HG03039 (cell line): ENCODE results near the gene ARL5B.
A peak's percentile ranks its signal among the peaks of the same experiment; 100 is the strongest.

ENCODE experiments used
- ATAC-seq: cut with Tn5 transposase; IDR thresholded peaks from one replicate; pipeline ENCODE4 v1.9.1; 2021; ENCODE audit warnings: mild to moderate bottlenecking, moderate library complexity; ENCODE audit not compliant: unreplicated experiment

The ARL5B gene

GRCh38 chr10:18658271-18659124 lies 733 bp upstream of the ARL5B start:
- ATAC-seq: peak; percentile 0

GRCh38 chr10:18659819-18660535 lies 746 bp downstream of the ARL5B start:
- ATAC-seq: peak; percentile 16

GRCh38 chr10:18660816-18661431 lies 1.7 kb downstream of the ARL5B start:
- ATAC-seq: no peak

GRCh38 chr10:18664841-18665478 lies 5.7 kb downstream of the ARL5B start:
- ATAC-seq: no peak

GRCh38 chr10:18665815-18666558 lies 6.8 kb downstream of the ARL5B start:
- ATAC-seq: no peak

GRCh38 chr10:18666810-18667209 lies 7.6 kb downstream of the ARL5B start:
- ATAC-seq: no peak

GRCh38 chr10:18668026-18668425 lies 8.8 kb downstream of the ARL5B start:
- ATAC-seq: no peak

GRCh38 chr10:18675086-18675801 lies 16.0 kb downstream of the ARL5B start:
- ATAC-seq: no peak

- no peak for ATAC-seq
Observed at GRCh38 chr10:18680754-18681153, 21.5 kb downstream of the ARL5B start.

- ATAC-seq: no peak
Observed at GRCh38 chr10:18681366-18681765, 22.1 kb downstream of the ARL5B start.

GRCh38 chr10:18681971-18682411 lies 22.8 kb downstream of the ARL5B start:
- ATAC-seq: no peak

- ATAC-seq: no peak
Observed at GRCh38 chr10:18683427-18683826, 24.2 kb downstream of the ARL5B start.

- ATAC-seq: no peak
Observed at GRCh38 chr10:18684416-18684815, 25.2 kb downstream of the ARL5B start.

- ATAC-seq: no peak
Observed at GRCh38 chr10:18684953-18685352, 25.7 kb downstream of the ARL5B start.

- no peak for ATAC-seq
Observed at GRCh38 chr10:18685555-18685954, 26.3 kb downstream of the ARL5B start.

- ATAC-seq: no peak
Observed at GRCh38 chr10:18687195-18687594, 28.0 kb downstream of the ARL5B start.

- ATAC-seq: no peak
Observed at GRCh38 chr10:18687706-18688105, 28.5 kb downstream of the ARL5B start.

GRCh38 chr10:18689498-18689897 lies 30.3 kb downstream of the ARL5B start:
- no peak for ATAC-seq

GRCh38 chr10:18690541-18690940 lies 31.3 kb downstream of the ARL5B start:
- ATAC-seq: no peak
